Activated T-cell treated with anti-CD3 and anti-CD28 coated beads, Interleukin-2, amount 50 U/mL, for 1 hour (primary cell): Measurements from ENCODE around the gene CARNS1.
"Not testable (repeated sequence)": the region's sequence is repeated elsewhere in the genome, so short reads cannot be mapped to it uniquely, and the experiment has no call there.

Source experiments
- DNase-seq: peaks from one replicate; pipeline ENCODE4 v3.0.0-alpha.2; 2020

Gene CARNS1

GRCh38 chr11:67397986-67398660 lies 17.4 kb upstream of the CARNS1 start:
- DNase-seq: no peak

GRCh38 chr11:67398661-67399563 lies 16.6 kb upstream of the CARNS1 start:
- no peak for DNase-seq

- peak; percentile 31 for DNase-seq
Measured at GRCh38 chr11:67400251-67400941, 15.1 kb upstream of the CARNS1 start.

- no peak for DNase-seq
Measured at GRCh38 chr11:67400942-67401494, 14.5 kb upstream of the CARNS1 start.

GRCh38 chr11:67401495-67402191 lies 13.8 kb upstream of the CARNS1 start, which contains the start of gene PPP1CA:
Gene PPP1CA, minus strand, starts transcription at chr11:67401858. Its CDS starts 76 bp downstream, at chr11:67401782.
- peak; percentile 96 for DNase-seq

- not testable (repeated sequence) for DNase-seq
Measured at GRCh38 chr11:67402192-67402839, 13.2 kb upstream of the CARNS1 start.

GRCh38 chr11:67403085-67403484 lies 12.4 kb upstream of the CARNS1 start:
- DNase-seq: not testable (repeated sequence)

- peak; percentile 54 for DNase-seq
Measured at GRCh38 chr11:67404515-67405195, 10.8 kb upstream of the CARNS1 start.

- peak; percentile 34 for DNase-seq
Measured at GRCh38 chr11:67405196-67405567, 10.3 kb upstream of the CARNS1 start.

- DNase-seq: no peak
Measured at GRCh38 chr11:67405688-67406339, 9.7 kb upstream of the CARNS1 start.

GRCh38 chr11:67406420-67406968 lies 9.0 kb upstream of the CARNS1 start:
- no peak for DNase-seq

GRCh38 chr11:67406969-67407687 lies 8.3 kb upstream of the CARNS1 start:
- DNase-seq: peak; percentile 52

- peak; percentile 31 for DNase-seq
Measured at GRCh38 chr11:67407688-67408163, 7.8 kb upstream of the CARNS1 start.

- DNase-seq: peak; percentile 49
Measured at GRCh38 chr11:67408437-67409200, 6.9 kb upstream of the CARNS1 start.

- DNase-seq: peak; percentile 68
Measured at GRCh38 chr11:67409261-67409666, 6.2 kb upstream of the CARNS1 start.

- peak; percentile 34 for DNase-seq
Measured at GRCh38 chr11:67409781-67410368, 5.6 kb upstream of the CARNS1 start.

- no peak for DNase-seq
Measured at GRCh38 chr11:67410369-67410831, 5.1 kb upstream of the CARNS1 start.
